Neural crest cell (in vitro differentiated cells): ENCODE data around the gene SLC43A2. TPM values are rescaled to one million over a fixed set of nuclear protein-coding genes. Genes with fewer than 3 reads are reported as not detected.

Experiments used
- DNase-seq: peaks from one replicate; pipeline ENCODE4 v3.0.0; 2021; ENCODE audit warnings: low read depth, mixed read lengths, low spot score
- H3K27ac Mint-ChIP-seq: one replicate; pipeline ENCODE4 v1.8.0; 2021; ENCODE audit warnings: mild to moderate bottlenecking, mixed read lengths; ENCODE audit not compliant: unreplicated experiment
- H3K27me3 Mint-ChIP-seq: 2 replicates; pipeline ENCODE4 v1.8.0; 2021; ENCODE audit warnings: low read depth, mild to moderate bottlenecking, mixed read lengths
- H3K36me3 Mint-ChIP-seq: 2 replicates; pipeline ENCODE4 v1.8.0; 2021; ENCODE audit warnings: low read depth, mild to moderate bottlenecking, mixed read lengths
- H3K4me1 Mint-ChIP-seq: 2 replicates; pipeline ENCODE4 v1.8.0; 2021; ENCODE audit warnings: mixed read lengths
- H3K4me3 Mint-ChIP-seq: one replicate; pipeline ENCODE4 v1.8.0; 2021; ENCODE audit warnings: mild to moderate bottlenecking, mixed read lengths
- H3K9me3 Mint-ChIP-seq: 2 replicates; pipeline ENCODE4 v1.8.0; 2021; ENCODE audit warnings: mixed read lengths
- total RNA-seq: library from RNA; stranded (reverse); gene quantifications from 2 replicates; pipeline ENCODE4 v1.2.1, GENCODE V29; 2021
- TF ChIP-seq, protein P1 (sequence below): fragments of 200-600 bp; sonication (generic); conservative IDR thresholded peaks from 2 replicates; pipeline ENCODE4 v1.5.0; 2021; ENCODE audit warnings: antibody characterized with exemption, mild to moderate bottlenecking

SLC43A2 gene
- total RNA-seq, 1 donor from 2014 or later, result 13.9 TPM

DNA sequence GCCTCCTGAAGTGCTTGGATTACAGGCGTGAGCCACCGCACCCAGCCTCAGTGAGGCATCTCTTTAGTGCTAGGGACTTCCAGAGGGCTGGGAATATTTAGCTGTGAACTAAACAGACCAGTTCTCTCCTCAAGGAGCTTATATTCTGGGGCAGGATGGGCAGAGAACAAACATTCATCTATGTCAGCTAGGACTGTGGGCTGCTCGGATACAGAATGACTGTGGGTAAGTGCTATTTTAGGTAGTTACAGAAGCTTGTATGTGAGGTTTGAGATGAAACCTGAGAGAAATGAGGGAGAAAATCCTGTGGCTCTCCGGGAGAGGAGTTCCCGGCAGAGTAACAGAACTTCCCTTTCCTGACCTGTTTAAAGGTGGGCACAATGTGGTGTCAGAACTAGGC is 106.0 kb downstream of the SLC43A2 start:
- Mint-ChIP-seq H3K27ac (no peak overlapping the region), H3K4me1 (no peaks in the 10 kb centered on the region), H3K4me3 (no peak overlapping the region), H3K36me3 (no peaks in the 10 kb centered on the region), H3K9me3 (no peaks in the 10 kb centered on the region), H3K27me3 (no peaks in the 10 kb centered on the region)
- DNase-seq, result no peak
- TF ChIP-seq, protein P1, sequence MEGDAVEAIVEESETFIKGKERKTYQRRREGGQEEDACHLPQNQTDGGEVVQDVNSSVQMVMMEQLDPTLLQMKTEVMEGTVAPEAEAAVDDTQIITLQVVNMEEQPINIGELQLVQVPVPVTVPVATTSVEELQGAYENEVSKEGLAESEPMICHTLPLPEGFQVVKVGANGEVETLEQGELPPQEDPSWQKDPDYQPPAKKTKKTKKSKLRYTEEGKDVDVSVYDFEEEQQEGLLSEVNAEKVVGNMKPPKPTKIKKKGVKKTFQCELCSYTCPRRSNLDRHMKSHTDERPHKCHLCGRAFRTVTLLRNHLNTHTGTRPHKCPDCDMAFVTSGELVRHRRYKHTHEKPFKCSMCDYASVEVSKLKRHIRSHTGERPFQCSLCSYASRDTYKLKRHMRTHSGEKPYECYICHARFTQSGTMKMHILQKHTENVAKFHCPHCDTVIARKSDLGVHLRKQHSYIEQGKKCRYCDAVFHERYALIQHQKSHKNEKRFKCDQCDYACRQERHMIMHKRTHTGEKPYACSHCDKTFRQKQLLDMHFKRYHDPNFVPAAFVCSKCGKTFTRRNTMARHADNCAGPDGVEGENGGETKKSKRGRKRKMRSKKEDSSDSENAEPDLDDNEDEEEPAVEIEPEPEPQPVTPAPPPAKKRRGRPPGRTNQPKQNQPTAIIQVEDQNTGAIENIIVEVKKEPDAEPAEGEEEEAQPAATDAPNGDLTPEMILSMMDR, result no peak

- Mint-ChIP-seq H3K9me3 (no peaks in the 10 kb centered on the region), H3K27ac (no peak overlapping the region), H3K27me3 (no peaks in the 10 kb centered on the region)
Observed at GRCh38 chr17:1521086-1521640, 107.5 kb downstream of the SLC43A2 start.

GRCh38 chr17:1519678-1520077 is 109.0 kb downstream of the SLC43A2 start:
- Mint-ChIP-seq H3K4me3 (peak overlapping the region; percentile 64), H3K4me1 (peaks cover 10% of the 10 kb centered on the region), H3K27me3 (no peaks in the 10 kb centered on the region), H3K27ac (peak overlapping the region; percentile 52), H3K36me3 (no peaks in the 10 kb centered on the region), H3K9me3 (no peaks in the 10 kb centered on the region)
- DNase-seq, result no peak
- TF ChIP-seq, protein P1, result no peak

More at GRCh38 chr17:1521086-1521640, 107.5 kb downstream of the SLC43A2 start:
- peak overlapping the region; percentile 43 for H3K4me3 Mint-ChIP-seq
- no peaks in the 10 kb centered on the region for H3K4me1 Mint-ChIP-seq
- DNase-seq, result no peak
- no peaks in the 10 kb centered on the region for H3K36me3 Mint-ChIP-seq
- TF ChIP-seq, protein P1, result no peak

Other genes with a start within 250 kb of the SLC43A2 start
- gene YWHAE, start 228.6 kb downstream of the SLC43A2 start, total RNA-seq, result 1,231 and 1,295 TPM in 2 replicates
- gene CRK, start 172.6 kb downstream of the SLC43A2 start, total RNA-seq, result 57.5 and 58.5 TPM in 2 replicates
- 45.1 and 53.2 TPM in 2 replicates for gene MYO1C, start 136.1 kb downstream of the SLC43A2 start, total RNA-seq
- gene INPP5K, start 112.2 kb downstream of the SLC43A2 start, total RNA-seq, result 19.4 and 20.0 TPM in 2 replicates
- gene PITPNA, start 66.0 kb downstream of the SLC43A2 start, total RNA-seq, result 80.8 and 86.8 TPM in 2 replicates
- 0.42 and 1.1 TPM in 2 replicates for gene SCARF1, start 16.9 kb upstream of the SLC43A2 start, total RNA-seq
- gene RILP, start 21.0 kb upstream of the SLC43A2 start, total RNA-seq, result 1.2 and 1.8 TPM in 2 replicates
- gene PRPF8, start 56.0 kb upstream of the SLC43A2 start, total RNA-seq, result 449 and 459 TPM in 2 replicates
- 1.1 TPM in 2 replicates for gene TLCD2, start 81.5 kb upstream of the SLC43A2 start, total RNA-seq
- gene WDR81, start 95.9 kb upstream of the SLC43A2 start, total RNA-seq, result 13.2 and 14.2 TPM in 2 replicates
- 0.19 TPM in 1 of 2 replicates, not detected in the other for gene SERPINF2, start 114.0 kb upstream of the SLC43A2 start, total RNA-seq
- gene SERPINF1, start 133.2 kb upstream of the SLC43A2 start, total RNA-seq, result 2.3 and 4.6 TPM in 2 replicates
- 29.3 and 32.2 TPM in 2 replicates for gene SMYD4, start 201.1 kb upstream of the SLC43A2 start, total RNA-seq
- gene RPA1, start 201.2 kb upstream of the SLC43A2 start, total RNA-seq, result 205 and 215 TPM in 2 replicates